Measurements from ENCODE around the gene FBXO10.

FBXO10 gene

DNA sequence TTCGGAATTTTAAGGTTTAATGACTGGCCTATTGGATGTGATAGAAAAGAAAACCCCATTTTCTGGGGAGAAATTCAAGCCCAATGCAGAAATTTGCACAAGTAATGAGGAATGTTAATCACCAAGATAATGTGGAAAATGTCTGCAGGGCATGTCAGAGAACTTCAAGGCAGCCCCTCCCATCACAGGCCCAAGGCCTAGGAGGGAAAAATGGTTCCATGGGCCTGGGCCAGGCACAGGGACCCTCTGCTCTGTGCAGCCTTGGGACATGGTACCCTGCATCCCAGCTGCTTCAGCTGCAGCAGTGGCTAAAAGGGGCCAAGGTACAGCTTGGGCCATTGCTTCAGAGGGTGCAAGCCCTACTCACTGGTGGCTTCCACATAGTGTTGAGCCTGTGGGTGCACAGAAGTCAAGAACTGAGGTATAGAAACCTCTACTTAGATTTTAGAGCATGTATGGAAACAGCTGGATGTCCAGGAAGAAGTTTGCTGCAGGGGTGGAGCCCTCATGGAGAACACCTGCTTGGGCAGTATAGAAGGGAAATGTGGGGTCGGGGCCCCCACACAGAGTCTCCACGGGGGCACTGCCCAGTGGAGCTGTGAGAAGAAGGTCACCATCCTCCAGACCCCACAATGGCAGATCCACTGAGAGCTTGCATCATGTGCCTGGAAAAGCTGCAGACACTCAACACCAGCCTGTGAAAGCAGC is 12.2 kb downstream of the FBXO10 start:
- H3K4me3 ChIP-seq (ENCODE audit: low read length) = no peak overlapping the region
- no peak for TF ChIP-seq EZH2phosphoT487 (IDR thresholded peaks at IDR 0.05; ENCODE audit: low read depth)
- TF ChIP-seq, protein P1, sequence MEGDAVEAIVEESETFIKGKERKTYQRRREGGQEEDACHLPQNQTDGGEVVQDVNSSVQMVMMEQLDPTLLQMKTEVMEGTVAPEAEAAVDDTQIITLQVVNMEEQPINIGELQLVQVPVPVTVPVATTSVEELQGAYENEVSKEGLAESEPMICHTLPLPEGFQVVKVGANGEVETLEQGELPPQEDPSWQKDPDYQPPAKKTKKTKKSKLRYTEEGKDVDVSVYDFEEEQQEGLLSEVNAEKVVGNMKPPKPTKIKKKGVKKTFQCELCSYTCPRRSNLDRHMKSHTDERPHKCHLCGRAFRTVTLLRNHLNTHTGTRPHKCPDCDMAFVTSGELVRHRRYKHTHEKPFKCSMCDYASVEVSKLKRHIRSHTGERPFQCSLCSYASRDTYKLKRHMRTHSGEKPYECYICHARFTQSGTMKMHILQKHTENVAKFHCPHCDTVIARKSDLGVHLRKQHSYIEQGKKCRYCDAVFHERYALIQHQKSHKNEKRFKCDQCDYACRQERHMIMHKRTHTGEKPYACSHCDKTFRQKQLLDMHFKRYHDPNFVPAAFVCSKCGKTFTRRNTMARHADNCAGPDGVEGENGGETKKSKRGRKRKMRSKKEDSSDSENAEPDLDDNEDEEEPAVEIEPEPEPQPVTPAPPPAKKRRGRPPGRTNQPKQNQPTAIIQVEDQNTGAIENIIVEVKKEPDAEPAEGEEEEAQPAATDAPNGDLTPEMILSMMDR (IDR thresholded peaks at IDR 0.05; ENCODE audit: low read depth, low read length) = no peak
- peaks cover 12% of the 10 kb centered on the region for H3K79me2 ChIP-seq (ENCODE audit: low read length)
- H4K20me1 ChIP-seq (ENCODE audit: insufficient read depth, low read length) = no peaks in the 10 kb centered on the region
- no peak overlapping the region for H3K9ac ChIP-seq (ENCODE audit: low read length)
- no peak overlapping the region for H3K4me2 ChIP-seq (ENCODE audit: low read length)
- H3K27me3 ChIP-seq (ENCODE audit: low read depth, low read length) = no peaks in the 10 kb centered on the region
- H3K36me3 ChIP-seq (replicated peaks; ENCODE audit: low read depth, low read length) = peaks cover 40% of the 10 kb centered on the region
- no peak overlapping the region for H3K27ac ChIP-seq (ENCODE audit: low read length)
- no peak overlapping the region for H2AFZ ChIP-seq (ENCODE audit: low read depth, low read length)
- peaks cover 57% of the 10 kb centered on the region for H3K4me1 ChIP-seq (ENCODE audit: low read length)
- H3K9me3 ChIP-seq (ENCODE audit: insufficient read depth, low read length) = peaks cover 25% of the 10 kb centered on the region; the same call in 1 of the 2 replicates

DNA sequence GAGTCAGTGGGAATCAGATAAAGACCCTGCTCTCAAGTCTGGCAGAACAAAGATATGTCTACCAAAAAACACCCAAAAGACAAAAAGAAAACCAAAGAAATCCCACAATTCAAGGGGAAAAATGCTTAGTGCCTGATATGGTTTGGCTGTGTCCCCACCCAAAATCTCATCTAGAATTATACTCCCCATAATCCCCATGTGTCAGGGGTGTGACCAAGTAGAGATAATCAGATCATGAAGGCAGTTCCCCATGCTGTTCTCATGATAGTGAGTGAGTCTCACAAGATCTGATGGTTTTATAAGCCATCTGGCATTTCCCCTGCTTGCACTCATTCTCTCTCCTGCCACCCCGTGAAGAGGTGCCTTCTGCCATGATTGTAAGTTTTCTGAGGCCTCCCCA is 13.4 kb downstream of the FBXO10 start:
- TF ChIP-seq, protein P1 (IDR thresholded peaks at IDR 0.05; ENCODE audit: low read depth, low read length) = no peak
- TF ChIP-seq EZH2phosphoT487 (IDR thresholded peaks at IDR 0.05; ENCODE audit: low read depth) = no peak
- Histone ChIP-seq H2AFZ (ENCODE audit: low read depth, low read length) (no peak overlapping the region), H3K27me3 (ENCODE audit: low read depth, low read length) (no peaks in the 10 kb centered on the region), H4K20me1 (ENCODE audit: insufficient read depth, low read length) (no peaks in the 10 kb centered on the region; the same call in 1 of the 2 replicates), H3K4me2 (ENCODE audit: low read length) (no peak overlapping the region), H3K4me3 (ENCODE audit: low read length) (no peak overlapping the region), H3K9me3 (ENCODE audit: insufficient read depth, low read length) (peaks cover 25% of the 10 kb centered on the region; the same call in 1 of the 2 replicates), H3K79me2 (ENCODE audit: low read length) (peaks cover 4% of the 10 kb centered on the region; the same call in 1 of the 2 replicates), H3K27ac (ENCODE audit: low read length) (no peak overlapping the region), H3K4me1 (ENCODE audit: low read length) (peaks cover 46% of the 10 kb centered on the region), H3K36me3 (replicated peaks; ENCODE audit: low read depth, low read length) (peaks cover 37% of the 10 kb centered on the region), H3K9ac (ENCODE audit: low read length) (no peak overlapping the region)

DNA sequence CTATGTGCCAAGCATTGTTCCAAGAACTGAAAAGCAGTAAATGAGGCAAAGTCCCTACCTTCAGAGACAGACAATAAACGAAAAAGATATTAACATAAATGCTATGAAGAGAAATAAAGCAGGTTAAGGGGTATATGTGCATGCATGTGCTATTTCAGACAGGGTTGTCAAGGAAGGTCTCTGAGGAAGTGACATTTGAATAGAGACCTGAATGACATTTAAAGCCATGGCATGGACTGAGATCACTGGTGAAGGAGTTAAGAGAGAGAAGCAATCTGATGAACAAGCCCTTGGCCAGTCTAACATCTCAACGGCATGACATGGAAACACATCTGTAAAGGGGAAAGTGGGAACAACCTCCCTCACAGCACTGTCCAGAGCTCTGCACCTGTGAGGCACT is 14.5 kb downstream of the FBXO10 start:
- H3K9me3 ChIP-seq (ENCODE audit: insufficient read depth, low read length) = peaks cover 25% of the 10 kb centered on the region; the same call in 1 of the 2 replicates
- H3K4me3 ChIP-seq (ENCODE audit: low read length) = no peak overlapping the region
- peaks cover 37% of the 10 kb centered on the region for H3K36me3 ChIP-seq (replicated peaks; ENCODE audit: low read depth, low read length)
- no peak overlapping the region for H3K4me2 ChIP-seq (ENCODE audit: low read length)
- H3K4me1 ChIP-seq (ENCODE audit: low read length) = peaks cover 35% of the 10 kb centered on the region
- H2AFZ ChIP-seq (ENCODE audit: low read depth, low read length) = no peak overlapping the region
- H3K27me3 ChIP-seq (ENCODE audit: low read depth, low read length) = no peaks in the 10 kb centered on the region
- H4K20me1 ChIP-seq (ENCODE audit: insufficient read depth, low read length) = no peaks in the 10 kb centered on the region; the same call in 1 of the 2 replicates
- H3K79me2 ChIP-seq (ENCODE audit: low read length) = peaks cover 4% of the 10 kb centered on the region; the same call in 1 of the 2 replicates
- no peak overlapping the region for H3K9ac ChIP-seq (ENCODE audit: low read length)
- H3K27ac ChIP-seq (ENCODE audit: low read length) = no peak overlapping the region
- TF ChIP-seq, protein P1 (IDR thresholded peaks at IDR 0.05; ENCODE audit: low read depth, low read length) = no peak
- TF ChIP-seq EZH2phosphoT487 (IDR thresholded peaks at IDR 0.05; ENCODE audit: low read depth) = no peak

DNA sequence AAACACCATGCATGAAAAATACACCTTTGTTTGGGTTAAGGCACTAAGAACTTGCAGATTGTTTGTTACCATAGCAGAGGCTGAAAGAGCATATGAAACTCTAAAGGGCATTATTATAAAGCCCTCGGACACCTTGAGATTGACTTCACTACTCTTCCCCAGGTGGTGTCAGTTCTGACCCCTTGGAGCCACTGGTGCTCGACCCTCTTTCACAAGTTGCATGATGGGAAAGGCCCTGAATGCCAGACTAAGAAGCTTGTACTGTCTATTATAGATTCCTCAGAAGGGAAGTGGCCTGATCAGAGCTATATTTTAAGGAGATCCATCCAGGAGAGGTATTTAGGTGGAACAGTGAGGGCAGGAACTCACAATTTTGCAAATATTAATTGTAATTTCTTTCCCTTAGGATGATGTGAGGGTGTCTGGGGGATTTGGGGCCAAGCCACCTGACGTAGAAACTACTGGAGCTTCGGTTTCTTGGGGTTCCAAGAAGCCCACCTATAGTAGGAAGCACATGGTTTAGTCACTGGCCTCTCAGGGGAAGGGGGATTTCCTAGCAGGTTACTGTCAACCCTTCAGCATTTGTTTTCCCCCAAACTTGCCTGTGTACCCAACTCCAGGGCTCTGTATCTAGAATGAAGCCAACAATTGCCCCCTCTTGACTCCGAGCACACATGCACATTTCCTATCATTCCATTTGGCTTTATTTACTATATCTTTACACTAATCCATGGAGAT is 16.2 kb downstream of the FBXO10 start:
- peaks cover 18% of the 10 kb centered on the region for H3K4me1 ChIP-seq (ENCODE audit: low read length)
- no peak overlapping the region for H3K27ac ChIP-seq (ENCODE audit: low read length)
- no peak overlapping the region for H2AFZ ChIP-seq (ENCODE audit: low read depth, low read length)

More for the DNA sequence above, 16.2 kb downstream of the FBXO10 start:
- H3K79me2 ChIP-seq (ENCODE audit: low read length) = peaks cover 4% of the 10 kb centered on the region; the same call in 1 of the 2 replicates
- TF ChIP-seq, protein P1 (IDR thresholded peaks at IDR 0.05; ENCODE audit: low read depth, low read length) = no peak
- no peak for TF ChIP-seq EZH2phosphoT487 (IDR thresholded peaks at IDR 0.05; ENCODE audit: low read depth)
- no peaks in the 10 kb centered on the region; the same call in 1 of the 2 replicates for H4K20me1 ChIP-seq (ENCODE audit: insufficient read depth, low read length)
- no peaks in the 10 kb centered on the region for H3K27me3 ChIP-seq (ENCODE audit: low read depth, low read length)
- H3K4me3 ChIP-seq (ENCODE audit: low read length) = no peak overlapping the region
- no peak overlapping the region for H3K4me2 ChIP-seq (ENCODE audit: low read length)
- peaks cover 17% of the 10 kb centered on the region; the same call in 1 of the 2 replicates for H3K9me3 ChIP-seq (ENCODE audit: insufficient read depth, low read length)
- peaks cover 29% of the 10 kb centered on the region for H3K36me3 ChIP-seq (replicated peaks; ENCODE audit: low read depth, low read length)
- no peak overlapping the region for H3K9ac ChIP-seq (ENCODE audit: low read length)

All from OCI-LY3 (cell line).